Right lung (tissue), 5 donors: ENCODE results near the gene MEN1. TPM values are rescaled to one million over a fixed set of nuclear protein-coding genes. Genes with fewer than 3 reads are reported as not detected.

Source experiments
- polyA plus RNA-seq, 5 donors: library from polyadenylated mRNA; unstranded; fragments of 120-200 nt; gene quantifications; one replicate each; pipeline versions ENCODE4 v1.2.1 to v1.2.3, GENCODE V29; 2013; ENCODE audit warnings: inconsistent platforms in 1 of 5, low replicate concordance in 1 of 5; ENCODE audit not compliant: insufficient read length in 5 of 5, insufficient read depth in 1 of 5

Gene MEN1
- polyA plus RNA-seq, 5 donors, result 30.3 to 48.5 (median 37.1) TPM

Other genes with a start within 250 kb of the MEN1 start
- not detected for gene SLC22A12, start 219.3 kb downstream of the MEN1 start, polyA plus RNA-seq
- gene NRXN2, start 87.4 kb downstream of the MEN1 start, polyA plus RNA-seq, result 10 to 100 TPM in 2 of 5 donors, 1 to 10 TPM in 3; 6.3 to 18.3 (median 9.1) TPM
- gene RASGRP2, start 66.4 kb downstream of the MEN1 start, polyA plus RNA-seq, result 10 to 100 TPM in 2 of 5 donors, 1 to 10 TPM in 3; 6.5 to 10.7 (median 9.9) TPM
- gene PYGM, start 50.6 kb downstream of the MEN1 start, polyA plus RNA-seq, result 10 to 100 TPM in 1 of 5 donors, 1 to 10 TPM in 4; 1.7 to 12.9 (median 2.7) TPM
- gene SF1, start 32.0 kb downstream of the MEN1 start, polyA plus RNA-seq, result 100 to 1,000 TPM; 394 to 497 (median 409) TPM
- 10 to 100 TPM; 31.6 to 46.6 (median 42.1) TPM for gene MAP4K2, start 7.3 kb downstream of the MEN1 start, polyA plus RNA-seq
- gene CDC42BPG, start 34.1 kb upstream of the MEN1 start, polyA plus RNA-seq, result 1 to 10 TPM; 5.6 to 10.0 (median 8.5) TPM
- 10 to 100 TPM; 38.4 to 65.5 (median 49.2) TPM for gene EHD1, start 68.1 kb upstream of the MEN1 start, polyA plus RNA-seq
- 10 to 100 TPM; 10.3 to 25.1 (median 15.9) TPM for gene ATG2A, start 106.7 kb upstream of the MEN1 start, polyA plus RNA-seq
- gene PPP2R5B, start 114.1 kb upstream of the MEN1 start, polyA plus RNA-seq, result 10 to 100 TPM; 10.4 to 18.2 (median 13.5) TPM
- under 1 TPM in 3 of 5 donors, not detected in 2; 0.15 to 0.27 (median 0.24) TPM for gene GPHA2, start 125.3 kb upstream of the MEN1 start, polyA plus RNA-seq
- gene MAJIN, start 161.6 kb upstream of the MEN1 start, polyA plus RNA-seq, result not detected
- 1 to 10 TPM; 3.3 to 4.3 (median 3.9) TPM for gene BATF2, start 186.4 kb upstream of the MEN1 start, polyA plus RNA-seq
- 10 to 100 TPM; 39.1 to 77.6 (median 48.9) TPM for gene ARL2, start 203.6 kb upstream of the MEN1 start, polyA plus RNA-seq
- 10 to 100 TPM; 19.8 to 29.3 (median 24.4) TPM for gene SNX15, start 216.9 kb upstream of the MEN1 start, polyA plus RNA-seq
- gene SAC3D1, start 230.7 kb upstream of the MEN1 start, polyA plus RNA-seq, result 10 to 100 TPM in 3 of 5 donors, 1 to 10 TPM in 2; 8.9 to 16.8 (median 10.4) TPM
- gene NAALADL1, start 248.0 kb upstream of the MEN1 start, polyA plus RNA-seq, result 10 to 100 TPM; 12.0 to 21.2 (median 16.5) TPM